ENCODE measurements around the gene ANKRD37. TPM values are rescaled to one million over a fixed set of nuclear protein-coding genes. Genes with fewer than 3 reads are reported as not detected.

ANKRD37 gene
- total RNA-seq, 1 experiment from 2014 or later, result 5.5 TPM

DNA sequence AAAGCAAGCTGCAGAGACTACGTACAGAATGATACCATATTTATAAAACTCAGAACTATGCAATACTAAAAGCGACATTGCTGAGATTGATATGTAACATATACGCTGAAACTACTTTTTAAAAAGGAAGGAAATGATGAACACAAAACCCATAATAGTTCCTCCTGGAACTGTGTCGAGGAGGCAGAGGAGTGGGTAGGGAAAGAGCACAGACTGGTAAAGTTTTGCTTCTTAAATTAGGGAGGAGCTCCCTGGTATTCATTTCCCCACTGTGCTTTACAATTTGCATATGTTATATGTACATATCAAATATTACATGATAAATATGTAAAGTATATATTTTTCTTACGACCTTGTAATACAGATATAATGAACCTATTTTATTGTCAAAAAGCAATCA lies 15.2 kb downstream of the ANKRD37 start:
- TF ChIP-seq, protein P1, sequence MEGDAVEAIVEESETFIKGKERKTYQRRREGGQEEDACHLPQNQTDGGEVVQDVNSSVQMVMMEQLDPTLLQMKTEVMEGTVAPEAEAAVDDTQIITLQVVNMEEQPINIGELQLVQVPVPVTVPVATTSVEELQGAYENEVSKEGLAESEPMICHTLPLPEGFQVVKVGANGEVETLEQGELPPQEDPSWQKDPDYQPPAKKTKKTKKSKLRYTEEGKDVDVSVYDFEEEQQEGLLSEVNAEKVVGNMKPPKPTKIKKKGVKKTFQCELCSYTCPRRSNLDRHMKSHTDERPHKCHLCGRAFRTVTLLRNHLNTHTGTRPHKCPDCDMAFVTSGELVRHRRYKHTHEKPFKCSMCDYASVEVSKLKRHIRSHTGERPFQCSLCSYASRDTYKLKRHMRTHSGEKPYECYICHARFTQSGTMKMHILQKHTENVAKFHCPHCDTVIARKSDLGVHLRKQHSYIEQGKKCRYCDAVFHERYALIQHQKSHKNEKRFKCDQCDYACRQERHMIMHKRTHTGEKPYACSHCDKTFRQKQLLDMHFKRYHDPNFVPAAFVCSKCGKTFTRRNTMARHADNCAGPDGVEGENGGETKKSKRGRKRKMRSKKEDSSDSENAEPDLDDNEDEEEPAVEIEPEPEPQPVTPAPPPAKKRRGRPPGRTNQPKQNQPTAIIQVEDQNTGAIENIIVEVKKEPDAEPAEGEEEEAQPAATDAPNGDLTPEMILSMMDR (IDR thresholded peaks at IDR 0.05; ENCODE audit: unreplicated experiment), result no peak
- Mint-ChIP-seq H3K4me1 (ENCODE audit: insufficient read depth, unreplicated experiment) (no peaks in the 10 kb centered on the region), H3K9me3 (ENCODE audit: unreplicated experiment) (no peaks in the 10 kb centered on the region), H3K27me3 (ENCODE audit: insufficient read depth, unreplicated experiment) (no peaks in the 10 kb centered on the region), H3K27ac (ENCODE audit: low read depth, unreplicated experiment) (no peak overlapping the region), H3K36me3 (ENCODE audit: insufficient read depth, unreplicated experiment) (peaks cover 29% of the 10 kb centered on the region), H3K4me3 (ENCODE audit: unreplicated experiment) (no peak overlapping the region)
- intact Hi-C loops (cut with micrococcal nuclease), result no loop called here
- no peak for DNase-seq (ENCODE audit: unreplicated experiment)
- BruUV-seq (replicated peaks), result no TSS peak
- ChIA-PET CTCF (no interaction called here), POLR2A (no interaction called here)

GRCh38 chr4:185412412-185412811 lies 15.8 kb downstream of the ANKRD37 start:
- intact Hi-C loops (cut with micrococcal nuclease), result no loop called here
- TF ChIP-seq, protein P1 (IDR thresholded peaks at IDR 0.05; ENCODE audit: unreplicated experiment), result no peak

GRCh38 chr4:185416955-185417354 lies 20.3 kb downstream of the ANKRD37 start:
- TF ChIP-seq, protein P1 (IDR thresholded peaks at IDR 0.05; ENCODE audit: unreplicated experiment), result no peak
- CTCF ChIA-PET, result no interaction called here
- peaks cover 8% of the 10 kb centered on the region for H3K4me1 Mint-ChIP-seq (ENCODE audit: insufficient read depth, unreplicated experiment)
- intact Hi-C loops (cut with micrococcal nuclease), result no loop called here
- H3K9me3 Mint-ChIP-seq (ENCODE audit: unreplicated experiment), result no peaks in the 10 kb centered on the region
- POLR2A ChIA-PET, result no interaction called here
- no peaks in the 10 kb centered on the region for H3K27me3 Mint-ChIP-seq (ENCODE audit: insufficient read depth, unreplicated experiment)
- no peak overlapping the region for H3K4me3 Mint-ChIP-seq (ENCODE audit: unreplicated experiment)
- no peak for DNase-seq (ENCODE audit: unreplicated experiment)
- no peak overlapping the region for H3K27ac Mint-ChIP-seq (ENCODE audit: low read depth, unreplicated experiment)
- peaks cover 26% of the 10 kb centered on the region for H3K36me3 Mint-ChIP-seq (ENCODE audit: insufficient read depth, unreplicated experiment)
- BruUV-seq (replicated peaks), result no TSS peak

More at GRCh38 chr4:185412412-185412811, 15.8 kb downstream of the ANKRD37 start:
- H3K27ac Mint-ChIP-seq (ENCODE audit: low read depth, unreplicated experiment), result no peak overlapping the region
- no peak for DNase-seq (ENCODE audit: unreplicated experiment)
- H3K27me3 Mint-ChIP-seq (ENCODE audit: insufficient read depth, unreplicated experiment), result no peaks in the 10 kb centered on the region
- no TSS peak for BruUV-seq (replicated peaks)
- H3K4me1 Mint-ChIP-seq (ENCODE audit: insufficient read depth, unreplicated experiment), result no peaks in the 10 kb centered on the region
- no peak overlapping the region for H3K4me3 Mint-ChIP-seq (ENCODE audit: unreplicated experiment)
- POLR2A ChIA-PET, result interaction anchor here (0.7 kb wide), 1 partner anchor 13 kb away, joined by 4 read pairs; the partner anchor contains the start of gene UFSP2
- peaks cover 30% of the 10 kb centered on the region for H3K36me3 Mint-ChIP-seq (ENCODE audit: insufficient read depth, unreplicated experiment)
- CTCF ChIA-PET, result no interaction called here
- H3K9me3 Mint-ChIP-seq (ENCODE audit: unreplicated experiment), result no peaks in the 10 kb centered on the region

DNA sequence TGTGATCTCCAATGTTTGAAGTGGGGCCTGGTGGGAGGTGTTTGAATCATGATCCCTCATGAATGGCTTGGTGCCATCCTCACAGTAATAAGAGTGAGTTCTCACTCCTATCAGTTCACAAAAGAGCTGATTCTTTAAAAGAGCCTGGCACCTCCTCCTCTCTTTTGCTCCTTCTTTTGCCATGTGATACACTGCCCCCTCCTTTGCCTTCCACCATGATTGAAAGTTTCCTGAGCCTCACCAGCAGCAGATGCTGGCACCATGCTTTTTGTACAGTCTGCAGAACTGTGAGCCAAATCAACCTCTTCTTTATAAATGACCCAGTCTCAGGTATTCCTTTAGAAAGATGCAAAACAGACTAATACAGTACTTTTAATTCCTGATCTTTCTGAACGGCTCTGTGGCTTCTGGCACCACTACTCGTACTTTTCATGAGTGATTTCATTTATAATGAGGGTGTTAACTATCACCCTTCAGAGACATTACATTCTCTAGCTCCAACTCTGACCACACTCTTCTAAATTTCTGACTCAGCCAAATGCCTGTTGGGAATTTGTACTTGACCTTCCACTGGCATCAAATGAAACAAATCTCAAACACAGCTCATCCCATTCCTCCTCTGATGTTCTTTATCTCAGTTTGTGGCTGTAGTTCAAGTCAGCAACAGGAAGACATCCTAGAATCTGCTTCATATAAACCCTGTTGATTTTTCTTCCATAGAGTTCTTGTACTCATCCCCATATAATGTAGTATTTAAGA lies 24.9 kb downstream of the ANKRD37 start:
- H3K4me3 Mint-ChIP-seq (ENCODE audit: unreplicated experiment), result no peak overlapping the region

More for the DNA sequence above, 24.9 kb downstream of the ANKRD37 start:
- POLR2A ChIA-PET, result interaction anchor here (0.7 to 1.6 kb wide), 4 partner anchors 11 to 283 kb away, joined by 3 read pairs; partner anchors contain the start of gene LRP2BP
- intact Hi-C loops (cut with micrococcal nuclease), result no loop called here
- TF ChIP-seq, protein P1 (IDR thresholded peaks at IDR 0.05; ENCODE audit: unreplicated experiment), result no peak
- no peak for DNase-seq (ENCODE audit: unreplicated experiment)
- CTCF ChIA-PET, result interaction anchor here (0.6 kb wide), 2 partner anchors 115 to 692 kb away, joined by 3 to 4 read pairs; no protein-coding TSS in a partner anchor
- no peaks in the 10 kb centered on the region for H3K9me3 Mint-ChIP-seq (ENCODE audit: unreplicated experiment)
- no peaks in the 10 kb centered on the region for H3K27me3 Mint-ChIP-seq (ENCODE audit: insufficient read depth, unreplicated experiment)
- peaks cover 15% of the 10 kb centered on the region for H3K36me3 Mint-ChIP-seq (ENCODE audit: insufficient read depth, unreplicated experiment)
- H3K4me1 Mint-ChIP-seq (ENCODE audit: insufficient read depth, unreplicated experiment), result peaks cover 28% of the 10 kb centered on the region
- BruUV-seq (replicated peaks), result no TSS peak
- peak overlapping the region; percentile 8 for H3K27ac Mint-ChIP-seq (ENCODE audit: low read depth, unreplicated experiment)
